GM18508 (cell line): Measurements from ENCODE around the gene LENG8.
"Not testable (repeated sequence)": the region's sequence is repeated elsewhere in the genome, so short reads cannot be mapped to it uniquely, and the experiment has no call there.

Source experiments
- ATAC-seq: cut with Tn5 transposase; IDR thresholded peaks from one replicate; pipeline ENCODE4 v1.9.1; 2021; ENCODE audit warnings: moderate number of reproducible peaks; ENCODE audit not compliant: insufficient read depth, unreplicated experiment

The LENG8 gene

DNA sequence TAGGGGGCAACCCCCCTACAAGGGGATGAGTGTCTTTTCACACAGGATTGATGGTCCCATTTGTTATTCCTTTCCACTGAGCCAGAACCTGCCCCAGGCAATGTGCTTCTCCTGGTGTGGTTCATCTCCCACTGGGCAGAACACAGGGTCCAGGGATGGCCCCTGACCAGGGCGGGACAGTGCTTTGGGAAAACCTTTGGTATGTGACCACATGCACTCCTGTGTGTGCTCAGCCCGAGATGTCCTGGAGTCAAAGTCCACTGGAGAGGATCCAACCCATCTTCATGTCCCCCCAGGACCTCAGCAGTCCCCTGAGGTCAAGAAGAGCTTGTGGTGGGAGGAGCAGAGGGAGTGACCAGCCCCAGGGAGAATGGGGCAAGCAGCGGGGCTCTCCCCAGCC is 59.5 kb downstream of the LENG8 start:
- ATAC-seq: not testable (repeated sequence)

DNA sequence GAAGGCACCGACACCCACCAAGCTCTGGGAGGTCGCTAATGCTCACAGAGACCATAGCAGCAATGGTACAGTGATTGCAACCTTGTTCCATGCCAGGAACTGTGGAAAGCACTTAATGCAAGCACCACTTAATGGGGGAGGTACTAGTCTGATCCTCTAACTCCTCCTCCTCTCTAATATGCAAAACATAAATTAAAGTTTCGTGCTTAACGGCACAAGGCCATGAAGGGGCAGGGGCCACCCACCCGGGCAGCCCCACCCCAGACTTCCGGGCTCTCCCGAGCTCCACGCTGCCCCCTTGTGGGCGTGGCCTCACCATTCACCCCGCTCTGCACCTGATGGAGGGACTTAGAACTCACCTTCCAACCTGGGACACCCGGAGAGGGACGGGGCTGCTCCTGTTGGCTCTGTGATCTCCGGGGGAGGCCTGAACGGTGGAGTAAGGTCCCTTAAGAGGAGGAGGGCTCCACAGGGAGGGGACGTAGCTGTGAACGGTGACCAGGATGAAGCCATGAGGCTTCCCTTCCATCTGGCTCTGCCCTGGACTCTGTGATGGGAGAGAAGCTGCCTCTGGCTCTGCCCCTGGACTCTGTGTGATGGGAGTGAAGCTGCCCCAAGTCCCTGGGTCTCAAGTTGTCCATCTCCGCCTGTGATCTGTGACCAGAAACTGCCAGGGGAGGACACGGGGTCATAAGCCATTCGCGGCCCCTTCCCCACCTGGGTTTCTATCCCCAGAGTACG is 60.4 kb downstream of the LENG8 start:
- not testable (repeated sequence) for ATAC-seq
